Right renal pelvis (tissue), 4 donors: ENCODE data around the gene RAP1GAP. TPM values are rescaled to one million over a fixed set of nuclear protein-coding genes. Genes with fewer than 3 reads are reported as not detected.
A peak's percentile ranks its signal among the peaks of the same experiment; 100 is the strongest.
"Not testable (repeated sequence)": the region's sequence is repeated elsewhere in the genome, so short reads cannot be mapped to it uniquely, and the experiment has no call there.

Experiments
- DNase-seq, 4 donors: peaks; one replicate each; pipeline ENCODE4 v3.0.0-alpha.2; 2013; ENCODE audit warnings: low read depth in 4 of 4, low spot score in 3 of 4, missing footprints in 1 of 4
- polyA plus RNA-seq, 4 donors: library from polyadenylated mRNA; unstranded; fragments of 120-200 nt; gene quantifications; one replicate each; pipeline ENCODE4 v1.2.1, GENCODE V29; 2013; ENCODE audit not compliant: insufficient read length in 4 of 4

Gene RAP1GAP
- polyA plus RNA-seq, 4 donors = 18.8 to 26.4 (median 22.6) TPM

- DNase-seq = no peak
Observed at GRCh38 chr1:21575351-21575942, 93.7 kb downstream of the RAP1GAP start.

DNA sequence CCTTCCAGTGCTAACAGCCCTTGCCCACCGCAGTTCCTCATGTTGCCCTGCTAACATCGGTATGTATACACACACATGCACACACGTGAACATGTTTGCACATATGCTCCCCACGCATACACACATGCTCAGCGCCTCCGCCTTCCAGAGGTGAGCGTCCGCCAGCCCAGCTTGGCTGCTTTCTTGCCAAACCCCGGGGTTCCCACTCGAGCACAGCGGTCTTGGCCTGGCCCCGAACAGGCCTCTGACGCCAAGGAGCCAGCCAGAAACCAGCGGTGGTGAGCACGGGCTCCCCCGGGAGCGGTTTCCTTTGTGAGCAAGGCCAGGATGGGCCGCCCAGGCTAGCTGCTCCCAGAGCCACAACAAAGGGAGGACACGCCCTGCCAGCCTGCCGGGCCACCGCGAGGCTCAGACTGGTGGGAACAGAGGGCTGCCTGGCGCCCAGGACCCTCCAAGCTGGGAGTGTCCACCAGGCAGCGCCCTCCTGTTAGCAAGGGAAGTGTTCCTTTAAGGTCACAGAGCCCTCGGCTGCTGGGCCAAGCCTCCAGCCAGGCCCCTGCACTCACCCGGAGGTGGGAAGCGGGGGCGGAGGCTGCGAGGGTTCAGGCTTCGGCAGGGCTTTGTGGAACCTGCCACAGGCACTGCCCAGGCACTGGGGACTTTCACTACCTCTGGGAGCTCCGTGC lies 94.5 kb downstream of the RAP1GAP start:
- no peak for DNase-seq

GRCh38 chr1:21573971-21574465 lies 95.1 kb downstream of the RAP1GAP start:
- DNase-seq = peak in 3 of 4 donors; percentile 37 to 58 (median 57)

DNA sequence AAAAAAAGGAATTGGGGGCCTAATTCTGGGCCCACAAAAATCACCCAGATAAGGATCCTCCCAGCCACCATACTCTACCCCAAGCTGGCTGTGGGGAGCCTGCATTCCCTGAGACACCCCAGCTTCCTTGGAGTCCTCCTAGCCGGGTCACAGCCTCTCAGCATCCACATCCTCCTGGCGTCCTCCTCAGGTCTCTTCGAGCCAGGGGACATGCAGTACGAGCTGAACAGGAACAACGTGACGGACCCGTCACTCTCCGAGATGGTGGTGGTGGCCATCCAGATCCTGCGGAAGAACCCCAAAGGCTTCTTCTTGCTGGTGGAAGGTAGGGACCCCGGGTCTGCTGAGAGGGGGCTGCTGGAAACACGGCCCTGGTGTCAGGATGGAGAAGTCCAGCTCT lies 95.7 kb downstream of the RAP1GAP start:
- no peak for DNase-seq

DNA sequence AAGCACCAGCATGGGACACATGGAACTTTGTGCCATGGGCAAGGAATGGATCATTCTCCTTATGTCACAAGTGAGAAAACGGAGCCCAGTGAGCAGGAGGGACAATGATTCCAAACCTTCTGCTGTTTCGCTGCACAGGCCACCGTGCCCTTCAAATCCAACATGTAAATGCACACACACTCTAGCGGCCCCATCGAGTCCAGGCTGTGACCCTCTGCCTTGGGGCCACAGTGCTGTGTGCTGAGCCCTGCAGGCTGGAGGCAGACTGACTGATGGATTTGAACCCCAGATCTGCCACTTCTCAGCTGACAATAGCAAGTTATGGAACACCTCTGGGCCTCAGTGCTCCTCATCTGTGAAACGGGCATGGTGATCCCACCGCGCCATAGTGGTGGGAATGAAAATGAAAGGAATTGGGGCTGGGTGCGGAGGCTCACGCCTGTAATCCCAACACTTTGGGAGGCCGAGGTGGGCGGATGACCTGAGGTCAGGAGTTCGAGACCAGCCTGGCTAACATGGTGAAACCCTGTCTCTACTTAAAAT lies 96.4 kb downstream of the RAP1GAP start:
- DNase-seq = no peak

DNA sequence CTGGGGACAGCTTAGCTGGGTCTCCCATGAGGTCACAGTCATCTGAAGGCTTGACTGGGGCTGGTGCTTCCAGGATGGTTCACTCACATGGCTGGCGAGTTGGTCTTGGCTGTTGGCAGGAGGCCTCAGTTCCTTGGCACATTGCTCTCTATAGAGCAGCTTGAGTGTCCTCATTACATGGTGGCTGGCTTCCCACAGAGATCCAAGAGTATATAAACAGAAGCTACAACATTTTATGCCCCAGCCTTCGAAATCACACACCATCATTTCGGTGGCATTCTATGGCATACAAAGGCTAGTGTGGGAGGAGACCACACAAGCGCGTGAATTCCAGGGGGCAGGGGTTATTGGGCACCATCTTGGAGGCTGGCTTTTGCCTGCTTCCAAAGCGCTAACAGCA lies 96.9 kb downstream of the RAP1GAP start:
- DNase-seq = no peak

DNA sequence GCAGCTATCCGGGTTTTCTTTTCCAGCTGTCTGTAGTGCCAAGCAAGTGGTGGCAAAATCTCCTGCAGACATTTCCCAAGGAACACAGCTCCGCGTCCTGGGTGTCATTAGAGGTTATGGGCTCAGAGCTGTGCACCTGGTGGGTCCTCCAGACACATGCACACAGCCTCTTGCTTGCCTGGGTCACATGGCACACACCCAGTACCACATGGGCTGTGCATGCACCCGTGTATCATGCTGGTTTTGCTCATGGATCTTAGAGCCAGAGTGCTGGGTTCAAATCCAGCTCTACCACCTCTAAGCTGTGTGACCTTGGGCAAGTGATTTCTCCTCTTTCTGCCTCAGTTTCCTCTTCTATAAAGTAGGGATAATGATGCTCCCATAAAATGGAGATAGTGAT lies 98.3 kb downstream of the RAP1GAP start:
- DNase-seq = no peak

DNA sequence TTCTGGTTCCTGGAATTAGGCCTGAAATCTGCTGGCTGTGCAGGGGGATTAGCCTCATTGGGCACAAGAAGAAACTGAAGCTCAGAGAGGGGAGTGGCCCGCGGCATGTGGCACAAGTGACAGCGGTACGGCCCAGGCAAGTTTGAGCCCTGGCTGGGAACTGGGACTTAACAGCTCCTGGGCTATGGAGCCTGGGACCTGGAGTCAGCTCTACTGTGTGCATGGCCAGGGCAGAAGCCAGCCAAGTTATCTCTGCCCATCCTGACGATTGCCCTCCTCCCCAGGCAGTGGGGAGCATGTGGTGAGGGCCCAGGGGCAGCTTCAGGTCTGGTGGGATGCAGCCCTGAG lies 98.7 kb downstream of the RAP1GAP start:
- no peak for DNase-seq

DNA sequence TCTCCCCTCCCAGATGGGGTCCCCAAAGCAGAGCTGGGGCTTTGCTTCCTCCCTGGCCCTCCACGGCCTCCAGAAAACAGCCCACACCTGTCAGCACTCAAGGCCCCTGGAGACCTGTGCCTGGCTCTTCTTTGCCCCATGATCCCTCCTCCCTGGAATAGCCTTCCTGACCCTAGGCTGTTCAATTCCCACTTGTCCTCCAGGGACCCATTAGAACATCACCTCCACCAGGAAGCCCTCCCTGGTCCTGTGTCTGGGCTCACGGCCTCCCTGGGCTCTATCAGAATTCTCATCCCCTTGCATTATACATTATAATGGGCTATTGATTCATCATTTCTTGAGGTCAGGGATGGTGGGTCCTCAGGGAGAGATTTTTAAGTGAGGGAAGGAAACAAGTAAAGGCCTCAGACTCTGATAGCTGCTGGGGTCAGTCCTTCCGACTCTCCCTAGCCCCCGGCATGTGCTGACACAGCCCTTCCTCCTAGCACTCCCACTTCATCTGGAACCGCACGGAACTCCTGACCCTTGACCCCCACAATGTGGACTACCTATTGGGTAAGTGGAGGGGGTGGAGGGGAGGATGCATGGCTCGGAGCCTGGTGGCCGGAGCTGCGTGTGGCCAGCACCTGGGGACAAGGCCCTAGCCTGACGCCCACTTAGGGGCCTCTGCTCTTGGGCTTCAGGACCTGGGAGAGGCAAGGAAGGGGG lies 99.2 kb downstream of the RAP1GAP start:
- no peak for DNase-seq

DNA sequence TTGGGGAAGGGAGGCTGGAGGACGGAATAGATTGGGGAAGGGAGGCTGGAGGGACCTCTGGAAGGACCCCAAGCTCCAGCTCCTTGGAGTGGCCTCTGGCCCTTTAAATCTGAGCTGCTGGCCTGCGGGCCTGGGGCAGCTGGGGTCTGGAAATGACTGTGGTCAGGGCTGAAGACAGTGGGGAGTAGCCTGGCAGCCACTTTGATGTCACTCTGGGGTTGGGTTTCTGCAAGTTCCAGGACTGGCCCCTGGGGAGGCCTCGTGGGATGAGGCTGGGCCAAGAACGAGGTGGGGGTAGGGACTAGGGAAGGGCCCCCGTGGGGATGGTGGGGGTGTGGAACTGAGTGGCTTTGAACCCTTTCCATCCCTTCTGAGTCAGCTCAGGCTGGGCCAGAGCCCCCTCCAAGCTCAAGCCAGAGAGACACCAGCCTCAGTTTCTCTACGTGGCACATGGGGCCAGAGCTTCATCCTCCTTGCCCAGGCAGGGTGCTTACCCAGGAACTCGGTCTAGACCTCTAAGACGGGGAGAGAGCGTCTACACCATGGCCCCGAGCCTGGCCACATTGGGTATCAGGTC lies 100.3 kb downstream of the RAP1GAP start:
- DNase-seq = no peak

DNA sequence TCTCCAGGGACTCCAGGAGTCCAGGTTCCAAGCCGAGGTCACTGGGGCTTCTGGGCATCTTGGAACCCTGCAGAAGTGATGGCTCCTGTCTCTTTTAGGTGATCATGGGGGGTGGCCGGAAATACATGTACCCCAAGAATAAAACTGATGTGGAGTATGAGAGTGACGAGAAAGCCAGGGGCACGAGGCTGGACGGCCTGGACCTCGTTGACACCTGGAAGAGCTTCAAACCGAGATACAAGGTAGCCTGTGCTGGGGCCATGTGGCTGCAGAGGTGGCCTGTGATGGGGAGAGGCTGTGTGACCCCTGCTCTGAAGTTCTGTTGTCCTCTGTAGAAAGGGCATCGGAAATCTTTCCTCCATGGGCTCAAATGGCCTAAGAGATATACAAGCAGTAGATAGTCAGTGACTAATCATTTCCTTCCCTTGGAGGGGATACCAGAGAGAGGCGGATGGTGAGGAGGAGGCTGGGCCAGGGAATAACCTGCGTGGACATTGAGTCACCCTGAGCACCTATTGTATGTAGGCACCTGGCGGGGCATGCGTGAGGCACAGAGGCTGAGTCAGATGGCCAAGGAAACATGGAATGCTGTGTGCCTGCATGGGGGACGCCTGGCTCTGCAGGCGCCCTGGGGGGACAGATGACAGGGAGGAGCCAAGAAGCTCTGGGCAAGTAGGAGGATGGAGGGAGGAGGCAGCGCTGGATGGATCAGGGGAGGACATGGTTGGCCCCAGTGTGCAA lies 101.0 kb downstream of the RAP1GAP start:
- DNase-seq = no peak

GRCh38 chr1:21567241-21568005 lies 101.7 kb downstream of the RAP1GAP start:
- DNase-seq = no peak

DNA sequence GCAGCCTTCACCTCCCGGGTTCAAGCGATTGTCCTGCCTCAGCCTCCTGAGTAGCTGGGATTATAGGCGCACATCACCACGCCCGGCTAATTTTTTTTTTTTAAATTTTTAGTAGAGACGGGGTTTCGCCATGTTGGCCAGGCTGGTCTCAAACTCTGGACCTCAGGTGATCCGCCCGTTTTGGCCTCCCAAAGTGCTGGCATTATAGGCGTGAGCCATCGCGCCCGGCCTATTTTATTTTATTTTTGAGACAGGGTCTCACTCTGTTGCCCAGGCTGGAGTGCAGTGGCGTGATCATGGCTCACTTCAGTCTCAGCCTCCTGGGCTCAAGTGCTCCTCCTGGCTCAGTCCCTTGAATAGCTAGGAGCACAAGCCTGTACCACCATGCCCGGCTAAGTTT lies 102.8 kb downstream of the RAP1GAP start:
- not testable (repeated sequence) for DNase-seq

GRCh38 chr1:21565285-21565684 lies 103.9 kb downstream of the RAP1GAP start:
- DNase-seq = no peak

GRCh38 chr1:21564521-21565095 lies 104.5 kb downstream of the RAP1GAP start:
- no peak for DNase-seq

DNA sequence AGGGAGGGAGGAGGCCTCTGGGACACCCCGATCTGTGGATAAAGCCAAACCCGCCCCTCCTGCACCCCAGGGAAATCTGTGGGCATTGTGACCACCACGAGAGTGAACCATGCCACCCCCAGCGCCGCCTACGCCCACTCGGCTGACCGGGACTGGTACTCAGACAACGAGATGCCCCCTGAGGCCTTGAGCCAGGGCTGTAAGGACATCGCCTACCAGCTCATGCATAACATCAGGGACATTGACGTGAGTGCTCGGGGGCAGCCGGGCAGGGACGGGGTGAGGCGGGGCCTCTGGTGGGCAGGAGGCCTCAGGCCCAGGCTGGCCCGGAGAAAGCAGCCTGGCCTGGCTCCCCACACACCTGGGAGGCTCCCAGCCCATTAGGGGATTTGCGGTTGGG lies 105.2 kb downstream of the RAP1GAP start:
- DNase-seq = no peak

GRCh38 chr1:21562896-21563295 lies 106.3 kb downstream of the RAP1GAP start:
- no peak for DNase-seq

DNA sequence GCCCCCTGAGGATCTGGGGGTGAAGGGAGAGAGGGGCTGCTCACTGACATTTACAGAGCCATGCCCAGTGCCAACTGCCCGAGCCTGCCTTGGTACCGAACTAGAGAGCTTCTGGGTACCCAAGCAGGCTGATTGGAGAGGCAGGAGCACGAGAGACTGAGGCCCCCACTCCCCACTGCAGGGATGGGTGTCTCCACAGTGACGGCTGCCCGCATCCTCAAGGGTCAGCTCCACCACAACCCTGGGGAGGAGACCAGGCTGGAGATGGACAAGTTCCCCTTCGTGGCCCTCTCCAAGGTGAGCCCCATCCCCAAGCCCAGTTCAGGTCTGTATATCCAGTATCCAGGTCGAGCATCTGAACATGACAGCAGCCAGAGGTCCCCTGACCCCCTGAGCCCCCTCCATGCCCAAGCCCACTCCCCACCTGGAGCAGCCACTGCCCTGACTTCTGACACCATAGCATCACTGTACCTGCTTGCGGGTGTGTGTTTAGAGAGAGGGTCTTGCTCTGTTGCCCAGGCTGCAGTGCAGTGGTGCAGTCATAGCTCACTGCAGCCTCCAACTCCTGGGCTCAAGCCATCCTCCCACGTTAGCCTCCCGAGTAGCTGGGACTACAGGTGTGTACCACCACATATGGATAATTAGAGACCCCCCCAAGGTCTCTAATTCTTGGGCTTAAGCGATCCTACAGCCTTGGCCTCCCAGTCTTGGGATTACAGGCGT lies 108.1 kb downstream of the RAP1GAP start:
- no peak for DNase-seq
